Type B pancreatic cell (in vitro differentiated cells): ENCODE measurements around the gene KRTAP4-5. TPM values are rescaled to one million over a fixed set of nuclear protein-coding genes. Genes with fewer than 3 reads are reported as not detected.
"Not testable (repeated sequence)": the region's sequence is repeated elsewhere in the genome, so short reads cannot be mapped to it uniquely, and the experiment has no call there.

Experiments
- DNase-seq: peaks from one replicate; pipeline ENCODE4 v3.0.0; 2021; ENCODE audit warnings: mixed read lengths; ENCODE audit not compliant: unreplicated experiment; ENCODE audit errors: extremely low spot score
- H3K27ac Mint-ChIP-seq: 2 replicates; pipeline ENCODE4 v1.8.0; 2021; ENCODE audit warnings: mild to moderate bottlenecking, mixed read lengths
- H3K27me3 Mint-ChIP-seq: 2 replicates; pipeline ENCODE4 v1.8.0; 2021; ENCODE audit warnings: mixed read lengths
- H3K36me3 Mint-ChIP-seq: 2 replicates; pipeline ENCODE4 v1.8.0; 2021; ENCODE audit warnings: mixed read lengths
- H3K4me1 Mint-ChIP-seq: one replicate; pipeline ENCODE4 v1.8.0; 2021; ENCODE audit warnings: mixed read lengths; ENCODE audit not compliant: unreplicated experiment
- H3K4me3 Mint-ChIP-seq: 2 replicates; pipeline ENCODE4 v1.8.0; 2021; ENCODE audit warnings: mild to moderate bottlenecking, mixed read lengths
- H3K9me3 Mint-ChIP-seq: 2 replicates; pipeline ENCODE4 v1.8.0; 2021; ENCODE audit warnings: mixed read lengths
- CTCF ChIP-seq: fragments of 200-600 bp; sonication (generic); conservative IDR thresholded peaks from 2 replicates; pipeline ENCODE4 v1.5.0; 2021; ENCODE audit warnings: antibody characterized with exemption, mild to moderate bottlenecking
- total RNA-seq: library from RNA; stranded (reverse); gene quantifications from 2 replicates; pipeline ENCODE4 v1.2.1, GENCODE V29; 2021; ENCODE audit warnings: low replicate concordance

The KRTAP4-5 gene
- total RNA-seq, 1 donor from 2014 or later, result not detected

GRCh38 chr17:41118721-41119120, 30.9 kb downstream of the KRTAP4-5 start:
- TF ChIP-seq CTCF, result no peak
- DNase-seq, result no peak
- no peak overlapping the region for H3K4me3 Mint-ChIP-seq
- H3K4me1 Mint-ChIP-seq, result peaks cover 4% of the 10 kb centered on the region
- no peaks in the 10 kb centered on the region for H3K36me3 Mint-ChIP-seq
- H3K27ac Mint-ChIP-seq, result no peak overlapping the region
- H3K9me3 Mint-ChIP-seq, result no peaks in the 10 kb centered on the region
- H3K27me3 Mint-ChIP-seq, result no peaks in the 10 kb centered on the region

GRCh38 chr17:41117846-41118386, 31.7 kb downstream of the KRTAP4-5 start, which contains the start of gene KRTAP4-11:
TSS of gene KRTAP4-11 (minus strand) at chr17:41118373. CDS start at chr17:41118315, 58 bp downstream.
- H3K4me3 Mint-ChIP-seq, H3K4me1 Mint-ChIP-seq, H3K9me3 Mint-ChIP-seq, DNase-seq, H3K36me3 Mint-ChIP-seq, H3K27ac Mint-ChIP-seq, H3K27me3 Mint-ChIP-seq: not testable (repeated sequence)

- Mint-ChIP-seq H3K4me1 (peaks cover 4% of the 10 kb centered on the region), H3K9me3 (no peaks in the 10 kb centered on the region), H3K27ac (no peak overlapping the region), H3K4me3 (no peak overlapping the region), H3K36me3 (no peaks in the 10 kb centered on the region), H3K27me3 (no peaks in the 10 kb centered on the region)
- no peak for DNase-seq
- no peak for TF ChIP-seq CTCF
Measured at GRCh38 chr17:41116297-41116696, 33.3 kb downstream of the KRTAP4-5 start.

- H3K27me3 Mint-ChIP-seq, result no peaks in the 10 kb centered on the region
- H3K9me3 Mint-ChIP-seq, result peaks cover 6% of the 10 kb centered on the region
- DNase-seq, result no peak
- no peak overlapping the region for H3K27ac Mint-ChIP-seq
- no peak overlapping the region for H3K4me3 Mint-ChIP-seq
- no peaks in the 10 kb centered on the region for H3K36me3 Mint-ChIP-seq
- TF ChIP-seq CTCF, result no peak
- H3K4me1 Mint-ChIP-seq, result no peaks in the 10 kb centered on the region
Measured at GRCh38 chr17:41111151-41111885, 38.3 kb downstream of the KRTAP4-5 start.

- not testable (repeated sequence) for H3K4me1 Mint-ChIP-seq, H3K27ac Mint-ChIP-seq, H3K9me3 Mint-ChIP-seq, H3K4me3 Mint-ChIP-seq, H3K27me3 Mint-ChIP-seq, DNase-seq, H3K36me3 Mint-ChIP-seq
Measured at GRCh38 chr17:41108728-41109386, 40.8 kb downstream of the KRTAP4-5 start.

- TF ChIP-seq CTCF, result no peak
- no peak for DNase-seq
- Mint-ChIP-seq H3K9me3 (peaks cover 6% of the 10 kb centered on the region), H3K36me3 (no peaks in the 10 kb centered on the region), H3K27me3 (no peaks in the 10 kb centered on the region), H3K4me1 (peaks cover 4% of the 10 kb centered on the region), H3K27ac (peak overlapping the region; percentile 24), H3K4me3 (peak overlapping the region; percentile 24)
Measured at GRCh38 chr17:41107941-41108450, 41.6 kb downstream of the KRTAP4-5 start.

- not testable (repeated sequence) for H3K9me3 Mint-ChIP-seq, H3K4me1 Mint-ChIP-seq
Measured at GRCh38 chr17:41105347-41105746, 44.3 kb downstream of the KRTAP4-5 start, which contains the start of gene KRTAP4-9. TSS of gene KRTAP4-9 (plus strand) at chr17:41105389. CDS start at chr17:41105389, 0 bp downstream.

GRCh38 chr17:41104386-41105038, 45.1 kb downstream of the KRTAP4-5 start:
- H3K27me3 Mint-ChIP-seq, H3K36me3 Mint-ChIP-seq, H3K27ac Mint-ChIP-seq, H3K4me3 Mint-ChIP-seq, DNase-seq: not testable (repeated sequence)
- Mint-ChIP-seq H3K9me3 (peaks cover 12% of the 10 kb centered on the region), H3K4me1 (peaks cover 14% of the 10 kb centered on the region)

More at GRCh38 chr17:41105347-41105746, 44.3 kb downstream of the KRTAP4-5 start, which contains the start of gene KRTAP4-9:
- DNase-seq, H3K36me3 Mint-ChIP-seq, H3K27ac Mint-ChIP-seq, H3K4me3 Mint-ChIP-seq, H3K27me3 Mint-ChIP-seq: not testable (repeated sequence)
